T-helper 2 cell (primary cell): Measurements from ENCODE around the gene ATXN1.
A peak's percentile ranks its signal among the peaks of the same experiment; 100 is the strongest.
"Not testable (repeated sequence)": the region's sequence is repeated elsewhere in the genome, so short reads cannot be mapped to it uniquely, and the experiment has no call there.

Source experiments
- DNase-seq, 5 experiments: peaks; one replicate each; pipeline versions ENCODE4 v3.0.0 to v3.0.0-alpha.2; 2012 to 2022

Gene ATXN1

GRCh38 chr6:16402581-16402900 is 358.7 kb downstream of the ATXN1 start:
- no peak for DNase-seq

- DNase-seq = no peak
Observed at GRCh38 chr6:16400248-16400760, 361.0 kb downstream of the ATXN1 start.

- no peak for DNase-seq
Observed at GRCh38 chr6:16399695-16400094, 361.6 kb downstream of the ATXN1 start.

GRCh38 chr6:16399158-16399557 is 362.1 kb downstream of the ATXN1 start:
- no peak for DNase-seq

GRCh38 chr6:16398587-16398986 is 362.7 kb downstream of the ATXN1 start:
- DNase-seq = no peak

- peak in 1 of 5 experiments; percentile 81 for DNase-seq
Observed at GRCh38 chr6:16397623-16398022, 363.6 kb downstream of the ATXN1 start.

- DNase-seq = peak in 1 of 5 experiments; percentile 75
Observed at GRCh38 chr6:16396497-16397319, 364.6 kb downstream of the ATXN1 start.

GRCh38 chr6:16394632-16395031 is 366.6 kb downstream of the ATXN1 start:
- no peak for DNase-seq

- DNase-seq = no peak
Observed at GRCh38 chr6:16393326-16393725, 367.9 kb downstream of the ATXN1 start.

GRCh38 chr6:16392010-16392409 is 369.2 kb downstream of the ATXN1 start:
- DNase-seq = no peak

- no peak for DNase-seq
Observed at GRCh38 chr6:16391451-16391912, 369.8 kb downstream of the ATXN1 start.

- not testable (repeated sequence) for DNase-seq
Observed at GRCh38 chr6:16390909-16391450, 370.3 kb downstream of the ATXN1 start.

GRCh38 chr6:16389642-16390041 is 371.6 kb downstream of the ATXN1 start:
- no peak for DNase-seq

- DNase-seq = no peak
Observed at GRCh38 chr6:16388488-16388887, 372.8 kb downstream of the ATXN1 start.

- no peak for DNase-seq
Observed at GRCh38 chr6:16386057-16386456, 375.2 kb downstream of the ATXN1 start.

GRCh38 chr6:16383607-16384206 is 377.6 kb downstream of the ATXN1 start:
- DNase-seq = no peak

- not testable (repeated sequence) for DNase-seq
Observed at GRCh38 chr6:16381968-16382367, 379.3 kb downstream of the ATXN1 start.

- DNase-seq = no peak
Observed at GRCh38 chr6:16380220-16380809, 380.9 kb downstream of the ATXN1 start.

- not testable (repeated sequence) for DNase-seq
Observed at GRCh38 chr6:16378360-16378759, 382.9 kb downstream of the ATXN1 start.

GRCh38 chr6:16377470-16377869 is 383.8 kb downstream of the ATXN1 start:
- no peak for DNase-seq

GRCh38 chr6:16375843-16376242 is 385.4 kb downstream of the ATXN1 start:
- no peak for DNase-seq

- DNase-seq = no peak
Observed at GRCh38 chr6:16375206-16375605, 386.1 kb downstream of the ATXN1 start.

- no peak for DNase-seq
Observed at GRCh38 chr6:16374461-16375200, 386.6 kb downstream of the ATXN1 start.
